GM19023 (cell line): ENCODE results near the gene AK1.

ENCODE experiments used
- ATAC-seq: cut with Tn5 transposase; IDR thresholded peaks from one replicate; pipeline ENCODE4 v1.9.1; 2021; ENCODE audit warnings: mild to moderate bottlenecking, moderate library complexity; ENCODE audit not compliant: unreplicated experiment

AK1 gene

GRCh38 chr9:127909839-127910273 is 32.4 kb upstream of the AK1 start:
- ATAC-seq = no peak

- no peak for ATAC-seq
These were observed 31.1 kb upstream of the AK1 start for GRCh38 chr9:127908660-127908926.

GRCh38 chr9:127907867-127908659 is 30.6 kb upstream of the AK1 start:
- ATAC-seq = no peak

- ATAC-seq = no peak
These were observed 28.3 kb upstream of the AK1 start for GRCh38 chr9:127905788-127906191.

- ATAC-seq = no peak
These were observed 27.7 kb upstream of the AK1 start for GRCh38 chr9:127905004-127905728.

- ATAC-seq = no peak
These were observed 27.1 kb upstream of the AK1 start for GRCh38 chr9:127904561-127905003.

- ATAC-seq = no peak
These were observed 26.3 kb upstream of the AK1 start for GRCh38 chr9:127903557-127904475.

- peak; percentile 63 for ATAC-seq
These were observed 21.9 kb upstream of the AK1 start, which contains the start of gene ST6GALNAC6 for GRCh38 chr9:127899128-127899943. ST6GALNAC6 (minus strand) TSS chr9:127899603; CDS start chr9:127897981, 1,622 bp downstream.

- peak; percentile 24 for ATAC-seq
These were observed 21.1 kb upstream of the AK1 start for GRCh38 chr9:127898433-127899127.

- no peak for ATAC-seq
These were observed 19.8 kb upstream of the AK1 start for GRCh38 chr9:127897193-127897692.

- no peak for ATAC-seq
These were observed 19.1 kb upstream of the AK1 start for GRCh38 chr9:127896395-127897192.

GRCh38 chr9:127895811-127896210 is 18.3 kb upstream of the AK1 start:
- ATAC-seq = no peak

- no peak for ATAC-seq
These were observed 15.9 kb upstream of the AK1 start for GRCh38 chr9:127893392-127893791.

GRCh38 chr9:127892831-127893230 is 15.4 kb upstream of the AK1 start:
- no peak for ATAC-seq

GRCh38 chr9:127890053-127890452 is 12.6 kb upstream of the AK1 start:
- ATAC-seq = no peak

GRCh38 chr9:127887792-127888191 is 10.3 kb upstream of the AK1 start:
- ATAC-seq = no peak

GRCh38 chr9:127886401-127886972 is 9.0 kb upstream of the AK1 start:
- no peak for ATAC-seq

- no peak for ATAC-seq
These were observed 8.2 kb upstream of the AK1 start for GRCh38 chr9:127885508-127886281.
